Kidney (tissue), 14 donors: ENCODE results near the gene JDP2. TPM values are rescaled to one million over a fixed set of nuclear protein-coding genes. Genes with fewer than 3 reads are reported as not detected.

Source experiments
- DNase-seq, 5 donors: peaks; one replicate each; pipeline ENCODE4 v3.0.0-alpha.2; 2013 to 2020
- FAIRE-seq: peaks from 2 replicates; lab custom pipeline; 2012; peaks lifted over from hg19 to GRCh38; lab: Jason Lieb, UNC
- H3K27ac ChIP-seq, 2 donors: one replicate each; pipeline ENCODE4 v1.7.0; 2013; ENCODE audit warnings: low read depth in 2 of 2, low read length in 2 of 2, inconsistent platforms in 1 of 2
- H3K27me3 ChIP-seq: one replicate; pipeline ENCODE4 v1.7.1; 2013; ENCODE audit warnings: low read length, inconsistent platforms; ENCODE audit not compliant: control insufficient read depth, insufficient read depth
- H3K36me3 ChIP-seq, 3 donors: one replicate each; pipeline versions ENCODE4 v1.7.0 to v1.7.1; 2013; ENCODE audit warnings: low read length in 3 of 3, control low read depth in 1 of 3, inconsistent platforms in 1 of 3; ENCODE audit not compliant: insufficient read depth in 3 of 3, control insufficient read depth in 2 of 3
- H3K4me1 ChIP-seq, 3 donors: one replicate each; pipeline versions ENCODE4 v1.7.0 to v1.7.1; 2013; ENCODE audit warnings: low read length in 3 of 3, inconsistent platforms in 1 of 3, low read depth in 1 of 3; ENCODE audit not compliant: control insufficient read depth in 2 of 3, insufficient read depth in 2 of 3
- H3K4me3 ChIP-seq, 3 donors: one replicate each; pipeline versions ENCODE4 v1.7.0 to v1.8.1; 2013; ENCODE audit warnings: low read length in 3 of 3, control low read depth in 1 of 3, inconsistent platforms in 1 of 3
- H3K9ac ChIP-seq, 3 donors: one replicate each; pipeline versions ENCODE4 v1.7.0 to v1.7.1; 2013; ENCODE audit warnings: low read length in 3 of 3, control low read depth in 1 of 3, inconsistent platforms in 1 of 3
- H3K9me3 ChIP-seq, 3 donors: one replicate each; pipeline versions ENCODE4 v1.7.0 to v1.7.1; 2013; ENCODE audit warnings: low read length in 3 of 3, control low read depth in 1 of 3, inconsistent platforms in 1 of 3; ENCODE audit not compliant: control insufficient read depth in 2 of 3, insufficient read depth in 1 of 3
- CTCF ChIP-seq: IDR thresholded peaks from 3 replicates; pipeline ENCODE4 v1.5.1; 2012; ENCODE audit warnings: mild to moderate bottlenecking, moderate library complexity, borderline replicate concordance; ENCODE audit not compliant: insufficient read depth; ENCODE audit errors: extremely low read depth
- intact Hi-C: fragments of 100-400 bp; cut with DNase I; formaldehyde crosslinking; loops from one replicate; pipeline ENCODE4 v1.11.1; 2022
- polyA plus RNA-seq: library from polyadenylated mRNA; stranded (reverse); fragments of 350-450 nt; fragmentation: Illumina TruSeq; extraction: RNeasy Lipid Tissue Mini Kit (QIAGEN cat#74804); gene quantifications from one replicate; pipeline ENCODE4 v1.2.3, GENCODE V29; 2014; ENCODE audit warnings: low read depth, low replicate concordance; ENCODE audit not compliant: insufficient read depth
- total RNA-seq: library from RNA; stranded (reverse); fragmentation: NEBNext Ultra II Directional; extraction: Animal tissue kit (Norgen Biotek cat#: 25700); gene quantifications from one replicate; pipeline ENCODE4 v1.2.1, GENCODE V29; 2021
- donor health status: control.
- donor health status: control.
- donor health status: control.
- donor health status: control.
- donor health status: control.
- donor health status: DM: yes; HTN: yes; CAD: no.
- donor health status: Normal renal cell carcinoma (clear cell type).

JDP2 gene
- total and polyA plus RNA-seq, 2 donors from 2014 or later: 20.1 to 33.4 TPM

GRCh38 chr14:75392686-75393641 is 34.9 kb upstream of the JDP2 start:
- no peak for TF ChIP-seq CTCF
- no peak overlapping the region for H3K27ac ChIP-seq
- no peak overlapping the region for H3K4me3 ChIP-seq
- DNase-seq: no peak
- H3K9ac ChIP-seq: no peak overlapping the region
- FAIRE-seq: no peak
- H3K9me3 ChIP-seq: no peaks in the 10 kb centered on the region
- no peaks in the 10 kb centered on the region for H3K36me3 ChIP-seq
- H3K4me1 ChIP-seq: no peaks in the 10 kb centered on the region
- H3K27me3 ChIP-seq: no peaks in the 10 kb centered on the region
- intact Hi-C loops: no loop called here

- Histone ChIP-seq H3K27me3 (no peaks in the 10 kb centered on the region), H3K36me3 (no peaks in the 10 kb centered on the region), H3K4me1 (no peaks in the 10 kb centered on the region), H3K9ac (no peak overlapping the region), H3K9me3 (peaks cover 0 to 4% (median 0%) of the 10 kb centered on the region in 3 donors), H3K27ac (no peak overlapping the region), H3K4me3 (no peak overlapping the region)
- no peak for TF ChIP-seq CTCF
- intact Hi-C loops: no loop called here
- DNase-seq (no peak), FAIRE-seq (no peak)
Observed at GRCh38 chr14:75393794-75394193, 34.0 kb upstream of the JDP2 start.

- Histone ChIP-seq H3K27me3 (no peaks in the 10 kb centered on the region), H3K4me3 (no peak overlapping the region), H3K9me3 (peaks cover 0 to 4% (median 0%) of the 10 kb centered on the region in 3 donors), H3K27ac (no peak overlapping the region), H3K36me3 (no peaks in the 10 kb centered on the region), H3K9ac (no peak overlapping the region), H3K4me1 (peaks cover 0 to 13% (median 10%) of the 10 kb centered on the region in 3 donors)
- no peak for TF ChIP-seq CTCF
- DNase-seq: no peak
- intact Hi-C loops: no loop called here
- FAIRE-seq: no peak
Observed at GRCh38 chr14:75395862-75396261, 32.0 kb upstream of the JDP2 start.
